ENCODE results near the gene MKX.

GRCh38 chr10:27695706-27696105, 49.9 kb downstream of the MKX start:
- no peak for TF ChIP-seq EZH2phosphoT487 (IDR thresholded peaks at IDR 0.05; ENCODE audit: borderline replicate concordance)
- no peak for TF ChIP-seq CTCF (conservative IDR thresholded peaks at IDR 0.05; ENCODE audit: low read length)
